Mucosa of descending colon (tissue), 3 donors: ENCODE results near the gene AGFG2. TPM values are rescaled to one million over a fixed set of nuclear protein-coding genes. Genes with fewer than 3 reads are reported as not detected.

Experiments
- ATAC-seq: fragments of 200-7000 bp; cut with Tn5 transposase; one replicate; pipeline ENCODE4 v1.9.1; 2020; ENCODE audit warnings: mild to moderate bottlenecking, moderate library complexity
- DNase-seq, 3 donors: peaks; one replicate each; pipeline ENCODE4 v3.0.0-alpha.2; 2020
- H3K36me3 ChIP-seq: fragments of 200-600 bp; one replicate; pipeline ENCODE4 v1.8.0; 2021; ENCODE audit warnings: low read depth, mild to moderate bottlenecking
- H3K4me1 ChIP-seq: fragments of 200-600 bp; one replicate; pipeline ENCODE4 v1.8.0; 2021; ENCODE audit warnings: low read depth, mild to moderate bottlenecking
- H3K4me3 ChIP-seq: fragments of 200-600 bp; one replicate; pipeline ENCODE4 v1.8.0; 2021; ENCODE audit warnings: mild to moderate bottlenecking
- H3K9me3 ChIP-seq: fragments of 200-600 bp; one replicate; pipeline ENCODE4 v1.8.0; 2021; ENCODE audit warnings: mild to moderate bottlenecking
- intact Hi-C, 2 donors: fragments of 100-400 bp; cut with DNase I in 1 of 2; cut with micrococcal nuclease in 1 of 2; formaldehyde crosslinking; loops; one replicate each; pipeline versions ENCODE4 v1.11.0 to v1.11.1; 2022; cut with DNase I, micrococcal nuclease
- long read RNA-seq, 2 donors: library from polyadenylated mRNA; unstranded; transcript quantifications; one replicate each; pipeline ENCODE4 v2.0.0, GENCODE V29; 2019 to 2021
- total RNA-seq, 3 donors: library from RNA; stranded (reverse); fragmentation: NEBNext Ultra II Directional in 2 of 3; extraction: Animal tissue kit (Norgen Biotek cat#: 25700) in 2 of 3; gene quantifications; one replicate each; pipeline versions ENCODE4 v1.2.1 to v1.2.4, GENCODE V29; 2021 to 2023
- TF ChIP-seq, protein P1 (sequence below): fragments of 200-600 bp; IDR thresholded peaks from one replicate; pipeline ENCODE4 v1.8.0; 2022; ENCODE audit warnings: antibody characterized with exemption, mild to moderate bottlenecking
- donor health status: DM: no; HTN: no; CAD: no; lungs with moderate emphysema.
- donor health status: DM: no; HTN: no; CAD: no.
- donor health status: DM: no; HTN: yes; CAD: no.

AGFG2 gene, protein sequence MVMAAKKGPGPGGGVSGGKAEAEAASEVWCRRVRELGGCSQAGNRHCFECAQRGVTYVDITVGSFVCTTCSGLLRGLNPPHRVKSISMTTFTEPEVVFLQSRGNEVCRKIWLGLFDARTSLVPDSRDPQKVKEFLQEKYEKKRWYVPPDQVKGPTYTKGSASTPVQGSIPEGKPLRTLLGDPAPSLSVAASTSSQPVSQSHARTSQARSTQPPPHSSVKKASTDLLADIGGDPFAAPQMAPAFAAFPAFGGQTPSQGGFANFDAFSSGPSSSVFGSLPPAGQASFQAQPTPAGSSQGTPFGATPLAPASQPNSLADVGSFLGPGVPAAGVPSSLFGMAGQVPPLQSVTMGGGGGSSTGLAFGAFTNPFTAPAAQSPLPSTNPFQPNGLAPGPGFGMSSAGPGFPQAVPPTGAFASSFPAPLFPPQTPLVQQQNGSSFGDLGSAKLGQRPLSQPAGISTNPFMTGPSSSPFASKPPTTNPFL
- total RNA-seq: 100 to 1,000 TPM in 1 of 3 donors, 10 to 100 TPM in 2; 56.5 to 113 (median 58.1) TPM
- long read RNA-seq, donor 1, full-length matches to known transcripts: 30 of 57 reads
- long read RNA-seq, donor 1, partial matches to known transcripts: 16 of 57 reads
- long read RNA-seq, donor 1, other reads (novel, unspliced or antisense): 11 of 57 reads
- long read RNA-seq, donor 2, full-length matches to known transcripts: 3 of 12 reads
- long read RNA-seq, donor 2, partial matches to known transcripts: 4 of 12 reads
- long read RNA-seq, donor 2, other reads (novel, unspliced or antisense): 5 of 12 reads

DNA sequence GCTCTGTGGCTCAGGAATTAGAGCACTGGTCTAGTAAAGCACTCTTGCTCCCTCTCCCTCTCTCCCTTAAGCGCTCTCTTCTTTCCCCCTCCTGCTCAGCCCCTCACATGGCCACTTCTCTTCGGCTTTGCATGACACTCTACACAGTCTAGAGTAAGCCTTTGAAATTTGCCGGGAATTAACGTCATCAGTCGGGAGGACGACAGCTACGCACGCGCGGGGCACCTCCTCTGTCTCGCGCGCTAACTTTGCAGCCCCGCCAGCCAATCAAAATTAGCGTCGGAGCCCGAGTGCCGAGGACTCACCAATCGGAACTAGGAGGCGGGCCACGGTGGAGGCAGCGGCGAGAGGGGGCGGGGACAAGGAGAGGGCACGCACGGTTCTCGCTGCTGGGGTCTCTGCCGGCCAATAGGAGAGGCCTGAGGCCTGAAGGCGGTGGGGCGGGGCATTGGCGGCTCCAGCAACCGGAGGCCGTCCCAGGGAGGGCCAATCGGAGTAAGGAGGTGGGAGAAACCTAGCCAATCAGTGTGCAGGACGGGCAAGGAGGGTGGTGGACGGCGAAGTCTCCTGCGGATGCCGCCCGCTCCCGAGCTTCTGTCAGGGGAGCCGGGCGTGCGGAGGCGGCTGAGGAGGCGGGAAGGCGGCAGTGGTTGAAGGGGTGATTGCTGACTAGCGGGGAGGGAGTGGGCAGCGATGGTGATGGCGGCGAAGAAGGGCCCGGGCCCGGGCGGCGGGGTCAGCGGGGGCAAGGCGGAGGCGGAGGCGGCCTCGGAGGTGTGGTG, at the start of gene AGFG2:
Gene AGFG2, plus strand, starts transcription at position 550 of the 782 bp plus-strand sequence. Its CDS starts 144 bp downstream, at position 694.
- intact Hi-C loops: no loop called here
- ATAC-seq (peak; percentile 97), DNase-seq (peak; percentile 100)
- Histone ChIP-seq H3K9me3 (no peaks in the 10 kb centered on the region), H3K4me1 (peaks cover 27% of the 10 kb centered on the region), H3K4me3 (peak within 1 kb of the TSS; percentile 94), H3K36me3 (no peaks in the 10 kb centered on the region)
- TF ChIP-seq, protein P1, sequence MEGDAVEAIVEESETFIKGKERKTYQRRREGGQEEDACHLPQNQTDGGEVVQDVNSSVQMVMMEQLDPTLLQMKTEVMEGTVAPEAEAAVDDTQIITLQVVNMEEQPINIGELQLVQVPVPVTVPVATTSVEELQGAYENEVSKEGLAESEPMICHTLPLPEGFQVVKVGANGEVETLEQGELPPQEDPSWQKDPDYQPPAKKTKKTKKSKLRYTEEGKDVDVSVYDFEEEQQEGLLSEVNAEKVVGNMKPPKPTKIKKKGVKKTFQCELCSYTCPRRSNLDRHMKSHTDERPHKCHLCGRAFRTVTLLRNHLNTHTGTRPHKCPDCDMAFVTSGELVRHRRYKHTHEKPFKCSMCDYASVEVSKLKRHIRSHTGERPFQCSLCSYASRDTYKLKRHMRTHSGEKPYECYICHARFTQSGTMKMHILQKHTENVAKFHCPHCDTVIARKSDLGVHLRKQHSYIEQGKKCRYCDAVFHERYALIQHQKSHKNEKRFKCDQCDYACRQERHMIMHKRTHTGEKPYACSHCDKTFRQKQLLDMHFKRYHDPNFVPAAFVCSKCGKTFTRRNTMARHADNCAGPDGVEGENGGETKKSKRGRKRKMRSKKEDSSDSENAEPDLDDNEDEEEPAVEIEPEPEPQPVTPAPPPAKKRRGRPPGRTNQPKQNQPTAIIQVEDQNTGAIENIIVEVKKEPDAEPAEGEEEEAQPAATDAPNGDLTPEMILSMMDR: no peak

DNA sequence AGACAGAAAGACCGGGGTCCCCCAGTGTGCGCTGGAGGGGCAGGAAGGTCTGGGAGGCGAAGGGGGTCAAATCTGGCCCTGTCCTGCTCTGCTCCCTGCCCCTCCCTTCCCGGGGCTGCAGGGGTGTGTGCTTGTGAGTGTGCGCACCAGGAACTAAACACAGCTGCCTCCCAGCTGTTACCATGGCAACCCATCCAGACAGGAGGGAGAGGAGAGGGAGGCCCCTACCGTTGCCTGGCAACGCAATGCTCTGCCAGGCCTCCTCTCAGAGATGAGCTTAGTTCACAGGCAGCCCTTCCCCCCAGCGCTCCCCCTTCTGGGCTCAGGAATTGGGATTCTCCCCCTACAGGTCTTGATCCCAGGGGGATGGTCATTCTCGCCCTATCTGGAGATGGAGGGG, 49.2 kb upstream of the AGFG2 start:
- ATAC-seq (peak; percentile 79), DNase-seq (peak; percentile 48 to 70 (median 55))
- Histone ChIP-seq H3K4me3 (no peak overlapping the region), H3K4me1 (peaks cover 5% of the 10 kb centered on the region), H3K36me3 (no peaks in the 10 kb centered on the region), H3K9me3 (no peaks in the 10 kb centered on the region)
- TF ChIP-seq, protein P1: no peak
- intact Hi-C loops: no loop called here

DNA sequence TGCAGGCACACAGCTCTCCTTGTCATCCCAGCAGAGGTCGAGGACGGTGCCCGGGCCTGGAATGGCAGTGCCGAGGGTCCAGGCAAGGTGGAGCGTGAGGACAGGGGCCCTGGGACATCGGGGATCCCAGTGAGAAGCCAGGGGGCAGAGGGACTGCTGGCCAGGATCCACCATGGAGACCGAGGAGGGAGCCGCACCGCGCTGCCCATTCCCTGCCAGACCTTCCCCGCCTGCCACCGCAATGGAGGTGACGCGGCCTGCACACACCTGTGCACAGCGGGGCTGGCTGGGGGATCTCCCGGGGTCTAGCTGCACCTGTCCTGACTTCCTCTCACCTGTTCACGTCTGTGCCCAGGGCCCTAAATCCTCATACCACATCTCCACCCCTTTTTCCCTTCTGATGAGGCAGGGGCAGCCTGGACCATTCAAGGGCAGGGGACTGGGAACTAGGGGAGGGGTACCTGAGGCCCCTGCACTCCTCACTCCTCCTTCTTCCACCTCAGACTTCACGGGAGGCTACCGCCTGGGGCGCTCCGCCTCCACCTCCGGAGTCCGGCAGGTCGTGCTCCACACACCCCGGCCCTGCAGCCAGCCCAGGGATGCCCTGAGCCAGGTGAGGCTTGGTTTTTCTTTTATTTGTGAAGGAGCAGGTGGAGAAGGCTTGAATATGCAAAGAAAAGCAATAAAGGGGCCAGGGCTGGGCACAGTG, 48.4 kb upstream of the AGFG2 start:
- Histone ChIP-seq H3K36me3 (no peaks in the 10 kb centered on the region), H3K4me3 (no peak overlapping the region), H3K4me1 (peaks cover 5% of the 10 kb centered on the region), H3K9me3 (no peaks in the 10 kb centered on the region)
- DNase-seq (peak in 2 of 3 donors; percentile 28 to 46), ATAC-seq (peak; percentile 24)
- TF ChIP-seq, protein P1: no peak
- intact Hi-C loops: no loop called here

DNA sequence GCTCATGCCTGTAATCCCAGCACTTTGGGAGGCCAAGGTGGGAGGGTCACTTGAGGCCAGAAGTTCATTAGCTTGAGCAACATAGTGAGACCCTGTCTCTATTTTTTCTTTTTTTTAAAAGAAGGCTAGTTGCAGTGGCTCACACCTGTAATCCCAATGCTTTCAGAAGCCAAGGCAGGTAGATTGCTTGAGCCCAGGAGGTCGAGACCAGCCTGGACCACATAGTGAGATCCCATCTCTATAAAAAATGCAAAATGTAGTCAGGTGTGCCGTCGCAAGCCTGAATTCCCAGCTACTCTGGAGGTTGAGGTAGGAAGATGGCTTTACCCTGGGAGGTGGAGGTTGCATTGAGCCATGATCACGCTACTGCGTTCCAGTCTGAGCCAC, 47.8 kb upstream of the AGFG2 start:
- Histone ChIP-seq H3K36me3 (no peaks in the 10 kb centered on the region), H3K4me1 (peaks cover 5% of the 10 kb centered on the region), H3K4me3 (no peak overlapping the region), H3K9me3 (no peaks in the 10 kb centered on the region)
- TF ChIP-seq, protein P1: no peak
- no peak for ATAC-seq
- no peak for DNase-seq
- intact Hi-C loops: no loop called here
